Transverse colon (tissue), 4 donors: ENCODE results near the gene U2AF2.

Experiments
- CTCF ChIP-seq, 5 experiments: fragments of 200-600 bp in 3 of 5; fragments of 450-650 bp in 2 of 5; sonication (generic) in 3 of 5; IDR thresholded peaks; 1 replicate in 2 of 5; 2 replicates in 3 of 5; pipeline ENCODE4 v1.5.1; 2016 to 2017; ENCODE audit warnings: antibody characterized with exemption in 5 of 5, inconsistent platforms in 3 of 5, mild to moderate bottlenecking in 2 of 5, moderate library complexity in 1 of 5
- POLR2A ChIP-seq: fragments of 450-650 bp; IDR thresholded peaks from one replicate; pipeline ENCODE4 v1.6.1; 2016; ENCODE audit warnings: antibody characterized with exemption, mild to moderate bottlenecking, moderate library complexity
- POLR2AphosphoS5 ChIP-seq, 3 donors: sonication (generic); formaldehyde crosslinking; IDR thresholded peaks; one replicate each; pipeline ENCODE4 v1.6.1; 2016; ENCODE audit warnings: antibody characterized with exemption in 3 of 3

GRCh38 chr19:55651236-55651635 lies 3.6 kb upstream of the U2AF2 start:
- TF ChIP-seq CTCF (IDR thresholded peaks at IDR 0.05) (no peak), POLR2AphosphoS5 (IDR thresholded peaks at IDR 0.05) (no peak), POLR2A (no peak)
